Measurements from ENCODE around the gene TMTC2.

- TF ChIP-seq CTCF (IDR thresholded peaks at IDR 0.05) (no peak), POLR2A (IDR thresholded peaks at IDR 0.05) (no peak)
Measured at GRCh38 chr12:82788594-82788993, 101.9 kb downstream of the TMTC2 start.
